Progenitor cell of endocrine pancreas (in vitro differentiated cells): ENCODE results near the gene TEKTIP1. TPM values are rescaled to one million over a fixed set of nuclear protein-coding genes. Genes with fewer than 3 reads are reported as not detected.
"Not testable (repeated sequence)": the region's sequence is repeated elsewhere in the genome, so short reads cannot be mapped to it uniquely, and the experiment has no call there.

Source experiments
- DNase-seq: peaks from one replicate; pipeline ENCODE4 v3.0.0; 2021; ENCODE audit warnings: low spot score; ENCODE audit not compliant: unreplicated experiment
- H3K27ac Mint-ChIP-seq: 2 replicates; pipeline ENCODE4 v1.8.0; 2021; ENCODE audit warnings: mild to moderate bottlenecking, moderate library complexity, mixed read lengths
- H3K27me3 Mint-ChIP-seq: 2 replicates; pipeline ENCODE4 v1.8.0; 2021; ENCODE audit warnings: mixed read lengths
- H3K36me3 Mint-ChIP-seq: 2 replicates; pipeline ENCODE4 v1.8.0; 2022; ENCODE audit warnings: mixed read lengths; ENCODE audit not compliant: insufficient read depth
- H3K4me1 Mint-ChIP-seq: 2 replicates; pipeline ENCODE4 v1.8.0; 2021; ENCODE audit warnings: low read depth, mixed read lengths
- H3K4me3 Mint-ChIP-seq: 2 replicates; pipeline ENCODE4 v1.8.0; 2021; ENCODE audit warnings: low read depth, mild to moderate bottlenecking, moderate library complexity, mixed read lengths
- H3K9me3 Mint-ChIP-seq: 2 replicates; pipeline ENCODE4 v1.8.0; 2021; ENCODE audit warnings: low read depth, mixed read lengths
- CTCF ChIP-seq: fragments of 200-600 bp; sonication (generic); IDR thresholded peaks from one replicate; pipeline ENCODE4 v1.5.0; 2021; ENCODE audit warnings: antibody characterized with exemption, mild to moderate bottlenecking; ENCODE audit not compliant: unreplicated experiment
- total RNA-seq: library from RNA; stranded (reverse); gene quantifications from 2 replicates; pipeline ENCODE4 v1.2.1, GENCODE V29; 2021

TEKTIP1 gene
- total RNA-seq, 1 donor from 2014 or later, result 4.0 TPM

- no peaks in the 10 kb centered on the region for H3K9me3 Mint-ChIP-seq
Observed at GRCh38 chr19:3557461-3558248, 18.7 kb downstream of the TEKTIP1 start, which contains the start of gene MFSD12. Gene MFSD12 (minus strand): TSS chr19:3557586. CDS start chr19:3557403, 183 bp downstream.

GRCh38 chr19:3563709-3564524 is 24.9 kb downstream of the TEKTIP1 start:
- Mint-ChIP-seq H3K4me1 (no peaks in the 10 kb centered on the region), H3K4me3 (no peak overlapping the region), H3K36me3 (no peaks in the 10 kb centered on the region)

More at GRCh38 chr19:3557461-3558248, 18.7 kb downstream of the TEKTIP1 start, which contains the start of gene MFSD12:
- Mint-ChIP-seq H3K36me3 (no peaks in the 10 kb centered on the region), H3K4me1 (peaks cover 9% of the 10 kb centered on the region), H3K27ac (peak within 1 kb of the TSS; percentile 80), H3K27me3 (peaks cover 2% of the 10 kb centered on the region), H3K4me3 (peak within 1 kb of the TSS; percentile 87)
- TF ChIP-seq CTCF, result no peak
- DNase-seq, result peak; percentile 89

GRCh38 chr19:3565139-3565538 is 26.2 kb downstream of the TEKTIP1 start:
- TF ChIP-seq CTCF, result no peak
- Mint-ChIP-seq H3K36me3 (no peaks in the 10 kb centered on the region), H3K27ac (no peak overlapping the region), H3K4me1 (no peaks in the 10 kb centered on the region), H3K9me3 (no peaks in the 10 kb centered on the region), H3K27me3 (no peaks in the 10 kb centered on the region), H3K4me3 (no peak overlapping the region)
- DNase-seq, result no peak

More at GRCh38 chr19:3563709-3564524, 24.9 kb downstream of the TEKTIP1 start:
- no peak for DNase-seq
- peaks cover 2% of the 10 kb centered on the region for H3K27me3 Mint-ChIP-seq
- H3K9me3 Mint-ChIP-seq, result no peaks in the 10 kb centered on the region
- no peak for TF ChIP-seq CTCF
- no peak overlapping the region for H3K27ac Mint-ChIP-seq

GRCh38 chr19:3570042-3570441 is 31.1 kb downstream of the TEKTIP1 start:
- H3K4me1 Mint-ChIP-seq, H3K27me3 Mint-ChIP-seq, H3K27ac Mint-ChIP-seq, H3K36me3 Mint-ChIP-seq, DNase-seq, H3K4me3 Mint-ChIP-seq, H3K9me3 Mint-ChIP-seq: not testable (repeated sequence)

GRCh38 chr19:3570606-3571011 is 31.6 kb downstream of the TEKTIP1 start:
- H3K4me3 Mint-ChIP-seq, result no peak overlapping the region
- peaks cover 10% of the 10 kb centered on the region for H3K36me3 Mint-ChIP-seq
- H3K4me1 Mint-ChIP-seq, result peaks cover 11% of the 10 kb centered on the region
- no peaks in the 10 kb centered on the region for H3K9me3 Mint-ChIP-seq
- H3K27ac Mint-ChIP-seq, result no peak overlapping the region
- TF ChIP-seq CTCF, result no peak
- DNase-seq, result no peak
- H3K27me3 Mint-ChIP-seq, result peaks cover 9% of the 10 kb centered on the region
